Measurements from ENCODE around the gene GALNT11.
"Not testable (repeated sequence)": the region's sequence is repeated elsewhere in the genome, so short reads cannot be mapped to it uniquely, and the experiment has no call there.

GALNT11 gene

DNA sequence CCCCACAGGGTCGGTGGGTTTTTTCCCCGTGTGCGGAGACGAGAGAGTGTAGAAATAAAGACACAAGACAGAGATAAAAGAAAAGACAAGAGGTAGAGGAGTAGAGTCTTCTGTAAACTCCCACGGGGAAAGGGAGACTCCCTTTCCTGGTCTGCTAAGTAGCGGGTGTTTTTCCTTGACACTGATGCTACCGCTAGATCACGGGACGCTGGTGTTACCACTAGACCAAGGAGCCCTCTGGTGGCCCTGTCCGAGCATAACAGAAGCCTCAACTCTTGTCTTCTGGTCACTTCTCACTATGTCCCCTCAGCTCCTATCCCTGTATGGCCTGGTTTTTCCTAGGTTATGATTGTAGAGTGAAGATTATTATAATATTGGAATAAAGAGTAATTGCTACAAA, 4.6 kb downstream of the GALNT11 start:
- not testable (repeated sequence) for DNase-seq

- not testable (repeated sequence) for DNase-seq
Observed at GRCh38 chr7:152030639-152031038, 5.2 kb downstream of the GALNT11 start.

- DNase-seq = no peak
Observed at GRCh38 chr7:152035817-152036216, 10.3 kb downstream of the GALNT11 start.

- DNase-seq = not testable (repeated sequence)
Observed at GRCh38 chr7:152038410-152038809, 12.9 kb downstream of the GALNT11 start.

DNA sequence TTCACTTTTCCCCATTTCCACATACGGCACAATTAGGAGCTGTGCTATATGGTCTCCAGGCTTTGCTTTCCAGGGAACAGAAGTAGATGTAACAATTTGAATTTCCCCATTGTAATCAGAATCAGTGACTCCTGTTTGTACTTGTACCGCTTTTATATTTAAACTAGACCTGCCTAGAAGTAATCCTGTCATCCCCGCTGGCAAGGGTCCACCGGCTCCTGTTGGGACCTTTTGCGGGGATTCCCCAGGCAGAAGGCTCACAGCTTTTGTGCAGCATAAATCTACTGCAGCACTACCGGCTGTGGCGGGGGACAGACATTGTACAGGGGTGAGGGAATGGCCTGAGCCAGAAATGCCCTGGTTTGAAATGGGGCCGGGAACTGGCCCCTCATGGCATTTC, 17.6 kb downstream of the GALNT11 start:
- not testable (repeated sequence) for DNase-seq

DNA sequence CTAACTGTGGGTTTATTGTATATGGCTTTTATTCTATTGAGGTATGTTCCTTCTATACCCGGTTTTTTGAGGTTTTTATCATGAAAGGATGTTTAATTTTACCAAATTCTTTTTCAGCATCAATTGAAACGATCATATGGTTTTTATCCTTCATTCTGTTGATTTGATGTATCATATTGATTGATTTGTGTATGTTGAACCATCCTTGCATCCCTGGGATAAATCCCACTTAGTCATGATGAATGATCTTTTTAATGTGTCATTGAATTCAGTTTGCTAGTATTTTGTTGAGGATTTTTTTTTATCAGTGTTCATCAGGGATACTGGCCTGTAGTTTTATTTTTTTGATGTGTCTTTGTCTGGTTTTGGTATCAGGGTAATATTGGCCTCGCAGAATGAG, 19.4 kb downstream of the GALNT11 start:
- not testable (repeated sequence) for DNase-seq

DNA sequence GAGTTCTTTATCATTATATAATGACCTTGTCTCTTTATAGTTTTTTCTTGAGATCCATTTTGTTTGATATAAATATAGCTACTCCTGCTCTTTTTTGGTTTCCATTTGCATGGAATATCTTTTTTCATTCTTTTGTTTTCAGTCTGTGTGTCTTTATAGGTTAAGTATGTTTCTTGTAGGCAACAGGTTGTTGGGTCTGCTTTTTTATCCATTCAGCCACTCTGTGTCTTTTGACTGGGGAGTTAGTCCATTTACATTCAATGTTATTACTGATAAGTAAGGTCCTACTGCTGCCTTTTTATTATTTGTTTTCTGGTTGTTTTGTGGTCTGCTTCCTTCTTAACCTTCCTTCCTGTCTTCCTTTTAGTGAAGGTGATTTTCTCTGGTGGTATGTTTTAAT, 21.1 kb downstream of the GALNT11 start:
- no peak for DNase-seq

GRCh38 chr7:152048051-152048450, 22.6 kb downstream of the GALNT11 start:
- DNase-seq = no peak

GRCh38 chr7:152050547-152050971, 25.1 kb downstream of the GALNT11 start:
- no peak for DNase-seq

DNA sequence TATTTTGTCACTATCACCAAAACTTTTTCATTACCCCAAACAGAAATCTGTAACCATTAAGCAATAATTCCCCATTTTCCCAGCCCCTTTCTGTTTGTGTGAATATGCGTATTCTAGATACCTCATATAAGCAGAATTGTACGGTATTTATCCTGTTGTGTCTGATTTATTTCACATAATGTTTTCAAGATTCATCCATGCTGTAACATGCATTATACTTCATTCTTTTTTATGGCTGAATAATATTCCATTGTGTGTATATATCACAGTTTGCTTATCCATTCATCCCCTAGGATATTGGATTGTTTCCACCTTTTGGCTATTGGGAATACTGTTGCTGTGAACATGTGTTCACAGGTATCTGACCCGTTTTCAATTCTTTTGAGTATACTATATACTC, 26.5 kb downstream of the GALNT11 start:
- DNase-seq = no peak

- no peak for DNase-seq
Observed at GRCh38 chr7:152052771-152053170, 27.3 kb downstream of the GALNT11 start.

DNA sequence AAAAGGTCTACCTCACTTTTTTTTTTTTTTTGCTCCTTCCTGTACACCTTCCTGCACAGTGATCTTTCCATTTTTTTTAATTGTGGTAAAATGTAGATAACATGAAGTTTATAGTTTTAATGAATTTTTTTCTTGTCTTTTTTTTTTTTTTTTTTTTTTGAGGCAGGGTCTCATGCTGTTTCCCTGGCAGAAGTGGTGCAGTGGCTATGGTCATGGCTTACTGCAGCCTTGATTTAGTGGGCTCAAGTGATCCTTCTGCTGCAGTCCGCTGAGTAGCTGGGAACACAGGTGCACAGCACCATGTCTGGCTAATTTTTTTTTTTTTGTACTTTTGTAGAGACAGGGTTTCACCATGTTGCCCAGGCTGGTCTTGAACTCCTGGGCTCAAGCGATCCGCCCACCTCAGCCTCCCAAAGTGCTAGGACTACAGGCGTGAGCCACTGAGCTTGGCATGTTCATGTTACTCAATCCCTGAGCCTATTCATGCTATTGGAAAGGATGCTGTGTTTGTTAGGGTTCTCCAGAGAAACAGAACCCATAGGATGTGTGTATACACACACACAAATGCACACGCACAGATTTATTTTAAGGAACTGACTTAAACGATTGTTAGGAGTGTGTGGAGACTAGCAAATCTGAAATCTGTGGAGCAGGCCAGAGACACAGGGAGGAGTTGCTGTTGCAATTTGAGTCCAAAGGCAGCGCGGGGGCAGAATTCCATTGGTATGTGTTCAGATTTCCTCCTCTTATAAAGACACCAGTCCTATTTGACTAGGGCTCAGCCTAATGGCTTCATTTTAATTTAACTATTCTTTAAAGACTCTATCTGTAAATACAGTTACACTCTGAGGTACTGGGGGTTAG, 29.1 kb downstream of the GALNT11 start:
- no peak for DNase-seq

- DNase-seq = no peak
Observed at GRCh38 chr7:152056621-152057274, 31.3 kb downstream of the GALNT11 start.

GRCh38 chr7:152059311-152059710, 33.8 kb downstream of the GALNT11 start:
- no peak for DNase-seq

- not testable (repeated sequence) for DNase-seq
Observed at GRCh38 chr7:152061086-152061485, 35.6 kb downstream of the GALNT11 start.

- DNase-seq = not testable (repeated sequence)
Observed at GRCh38 chr7:152063192-152063591, 37.7 kb downstream of the GALNT11 start.

DNA sequence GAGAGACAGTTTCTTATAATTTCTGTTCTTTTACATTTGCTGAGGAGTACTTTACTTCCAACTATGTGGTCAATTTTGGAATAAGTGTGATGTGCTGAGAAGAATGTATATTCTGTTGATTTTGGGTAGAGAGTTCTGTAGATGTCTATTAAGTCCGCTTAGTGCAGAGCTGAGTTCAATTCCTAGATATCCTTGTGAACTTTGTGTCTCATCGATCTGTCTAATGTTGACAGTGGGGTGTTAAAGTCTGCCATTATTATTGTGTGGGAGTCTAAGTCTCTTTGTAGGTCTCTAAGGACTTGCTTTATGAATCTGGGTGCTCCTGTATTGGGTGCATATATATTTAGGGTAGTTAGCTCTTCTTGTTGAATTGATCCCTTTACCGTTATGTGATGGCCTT, 38.3 kb downstream of the GALNT11 start:
- not testable (repeated sequence) for DNase-seq

GRCh38 chr7:152065800-152066344, 40.4 kb downstream of the GALNT11 start:
- DNase-seq = not testable (repeated sequence)

- DNase-seq = no peak
Observed at GRCh38 chr7:152072421-152072820, 46.9 kb downstream of the GALNT11 start.

DNA sequence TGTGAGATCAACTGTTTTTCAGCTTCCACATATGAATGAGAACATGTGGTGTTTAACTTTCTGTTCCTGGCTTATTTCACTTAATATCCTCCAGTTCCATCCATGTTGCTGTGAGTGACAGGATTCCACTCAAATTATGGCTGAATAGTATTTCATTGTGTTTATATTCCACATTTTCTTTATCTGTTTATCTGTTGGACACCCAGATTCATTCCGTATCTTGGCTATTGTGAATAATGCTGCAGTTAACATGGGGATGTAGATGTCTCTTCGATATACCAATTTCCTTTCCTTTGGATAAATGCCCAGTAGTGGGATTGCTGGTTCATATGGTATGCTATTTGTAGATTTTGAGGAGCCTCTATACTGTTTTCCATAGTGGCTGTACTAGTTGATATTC, 47.9 kb downstream of the GALNT11 start:
- DNase-seq = no peak

DNA sequence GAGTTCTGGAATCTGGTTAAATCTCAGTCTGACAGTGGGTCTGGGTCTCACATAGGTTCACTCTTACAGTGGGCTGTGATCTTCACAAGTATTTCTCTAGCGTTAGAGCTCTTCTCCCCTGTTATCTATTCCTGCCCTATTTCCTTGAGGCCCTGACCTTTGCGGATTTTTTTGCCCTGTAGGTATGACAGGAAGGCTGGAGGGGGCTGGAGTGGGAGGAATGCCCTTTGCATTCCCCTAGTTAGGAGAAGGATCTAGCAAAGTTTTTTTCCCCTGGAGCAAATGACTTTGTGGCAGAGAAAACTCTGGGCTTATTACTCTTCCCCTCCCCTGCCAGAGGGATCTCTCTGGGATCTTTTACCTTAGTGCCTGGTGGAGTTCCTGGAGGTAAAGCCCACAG, 49.2 kb downstream of the GALNT11 start:
- no peak for DNase-seq

- not testable (repeated sequence) for DNase-seq
Observed at GRCh38 chr7:152075379-152075778, 49.9 kb downstream of the GALNT11 start.

DNA sequence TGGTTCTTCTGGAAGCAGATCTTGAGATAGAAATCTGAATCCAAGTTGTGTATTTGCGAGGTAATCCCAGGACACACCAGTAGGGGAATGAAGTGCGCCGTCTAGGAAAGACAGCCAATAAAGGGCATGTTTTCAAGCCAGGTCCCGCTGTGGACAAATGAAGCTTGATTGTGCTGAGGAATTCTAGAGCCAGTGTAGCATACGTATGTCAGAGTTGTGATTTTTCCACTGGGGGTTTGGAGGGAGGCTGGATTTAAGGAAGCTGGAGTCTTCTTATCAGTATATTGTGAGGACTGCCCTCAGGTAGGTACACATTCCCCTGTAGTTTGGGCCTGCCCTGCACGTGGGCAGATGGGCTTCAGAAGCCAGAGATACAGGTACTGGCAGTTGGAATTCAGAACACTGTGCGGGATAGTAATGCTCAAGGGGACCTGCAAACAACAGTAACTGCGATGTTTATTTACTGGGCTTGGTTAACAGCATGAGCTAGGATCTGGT, 50.9 kb downstream of the GALNT11 start:
- no peak for DNase-seq
